HL-60 (cell line): ENCODE measurements around the gene SGMS1.
A peak's percentile ranks its signal among the peaks of the same experiment; 100 is the strongest.
"Not testable (repeated sequence)": the region's sequence is repeated elsewhere in the genome, so short reads cannot be mapped to it uniquely, and the experiment has no call there.

ENCODE experiments used
- DNase-seq, 2 experiments: peaks; one replicate each; pipeline ENCODE4 v3.0.0-alpha.2; 2010 to 2020; ENCODE audit warnings: low read depth in 1 of 2, low spot score in 1 of 2
- H3K27ac ChIP-seq: fragments of 250-450 bp; sonication (Bioruptor Pico); replicated peaks from 2 replicates; pipeline ENCODE4 v1.5.1; 2020; ENCODE audit warnings: mild to moderate bottlenecking, moderate library complexity
- H3K27me3 ChIP-seq: fragments of 250-450 bp; sonication (Bioruptor Pico); 2 replicates; pipeline ENCODE4 v1.5.1; 2021; ENCODE audit warnings: mild to moderate bottlenecking, moderate library complexity; ENCODE audit not compliant: insufficient read depth, poor library complexity, severe bottlenecking
- H3K4me3 ChIP-seq: replicated peaks from 2 replicates; pipeline ENCODE4 v1.5.1; 2011; ENCODE audit warnings: mild to moderate bottlenecking, control low read depth, low read length; ENCODE audit not compliant: insufficient read depth
- CTCF ChIP-seq: IDR thresholded peaks from one replicate; pipeline ENCODE4 v1.5.1; 2011; ENCODE audit warnings: low read length, control low read depth, inconsistent platforms; ENCODE audit not compliant: insufficient read depth
- GABPA ChIP-seq: IDR thresholded peaks from 2 replicates; pipeline ENCODE4 v1.6.1; 2012; ENCODE audit warnings: low read depth
- POLR2AphosphoS5 ChIP-seq: IDR thresholded peaks from 2 replicates; pipeline ENCODE4 v1.6.1; 2012; ENCODE audit warnings: low read depth
- REST ChIP-seq: IDR thresholded peaks from 2 replicates; pipeline ENCODE4 v1.6.1; 2012; ENCODE audit warnings: low read depth; ENCODE audit not compliant: insufficient replicate concordance
- SPI1 ChIP-seq: IDR thresholded peaks from 2 replicates; pipeline ENCODE4 v1.6.1; 2012; ENCODE audit warnings: low read depth, mild to moderate bottlenecking, borderline replicate concordance

SGMS1 gene

GRCh38 chr10:50453940-50454339 is 169.8 kb downstream of the SGMS1 start:
- TF ChIP-seq GABPA: no peak
- TF ChIP-seq REST: no peak
- TF ChIP-seq POLR2AphosphoS5: no peak
- no peak for TF ChIP-seq CTCF
- no peak for TF ChIP-seq SPI1
- no peaks in the 10 kb centered on the region for H3K27me3 ChIP-seq
- DNase-seq: no peak
- no peak overlapping the region for H3K27ac ChIP-seq
- no peak overlapping the region for H3K4me3 ChIP-seq

- Histone ChIP-seq H3K27me3 (no peaks in the 10 kb centered on the region), H3K4me3 (no peak overlapping the region), H3K27ac (no peak overlapping the region)
- TF ChIP-seq CTCF: no peak
- TF ChIP-seq SPI1: peak; percentile 97
- DNase-seq: no peak
These were observed 171.2 kb downstream of the SGMS1 start for GRCh38 chr10:50452603-50453002.

- TF ChIP-seq POLR2AphosphoS5: no peak
- TF ChIP-seq GABPA: no peak
- TF ChIP-seq SPI1: no peak
- no peak for TF ChIP-seq CTCF
- no peak for TF ChIP-seq REST
- Histone ChIP-seq H3K4me3 (no peak overlapping the region), H3K27me3 (no peaks in the 10 kb centered on the region), H3K27ac (no peak overlapping the region)
- DNase-seq: no peak
These were observed 176.1 kb downstream of the SGMS1 start for GRCh38 chr10:50447691-50448090.

GRCh38 chr10:50445777-50446176 is 178.0 kb downstream of the SGMS1 start:
- not testable (repeated sequence) for H3K27me3 ChIP-seq, H3K4me3 ChIP-seq, H3K27ac ChIP-seq, DNase-seq
